MM.1S (cell line): Measurements from ENCODE around the gene CRYBB3.

Experiments
- DNase-seq: peaks from one replicate; pipeline ENCODE4 v3.0.0-alpha.2; 2015
- H2AFZ ChIP-seq: fragments of 300-600 bp; sonication (generic); 2 replicates; pipeline ENCODE4 v1.6.0; 2016; ENCODE audit warnings: antibody characterized with exemption, low read length
- H3F3A ChIP-seq: fragments of 300-600 bp; sonication (generic); 2 replicates; pipeline ENCODE4 v1.6.1; 2016; ENCODE audit warnings: mild to moderate bottlenecking, antibody characterized with exemption, low read length, moderate library complexity, mixed read lengths; ENCODE audit not compliant: insufficient read depth
- H3K27ac ChIP-seq: fragments of 300-600 bp; sonication (generic); 2 replicates; pipeline ENCODE4 v1.5.1; 2016; ENCODE audit warnings: mild to moderate bottlenecking, low read length
- H3K27me3 ChIP-seq: fragments of 300-600 bp; sonication (generic); replicated peaks from 2 replicates; pipeline ENCODE4 v1.6.0; 2016; ENCODE audit warnings: low read length; ENCODE audit not compliant: insufficient read depth
- H3K36me3 ChIP-seq: fragments of 300-600 bp; sonication (generic); replicated peaks from 2 replicates; pipeline ENCODE4 v1.6.1; 2016; ENCODE audit warnings: mild to moderate bottlenecking, low read length, mixed read lengths; ENCODE audit not compliant: insufficient read depth
- H3K4me1 ChIP-seq: fragments of 300-600 bp; sonication (generic); 2 replicates; pipeline ENCODE4 v1.6.1; 2016; ENCODE audit warnings: low read length, mixed read lengths
- H3K4me2 ChIP-seq: fragments of 300-600 bp; sonication (generic); 2 replicates; pipeline ENCODE4 v1.6.0; 2016; ENCODE audit warnings: low read depth, low read length
- H3K4me3 ChIP-seq: fragments of 300-600 bp; sonication (generic); 2 replicates; pipeline ENCODE4 v1.5.1; 2016; ENCODE audit warnings: low read length, mixed read lengths
- H3K79me2 ChIP-seq: fragments of 300-600 bp; sonication (generic); 2 replicates; pipeline ENCODE4 v1.6.1; 2016; ENCODE audit warnings: mixed run types, low read length, mixed read lengths
- H3K9ac ChIP-seq: fragments of 300-600 bp; sonication (generic); 2 replicates; pipeline ENCODE4 v1.6.1; 2016; ENCODE audit warnings: low read length, mixed read lengths
- H3K9me2 ChIP-seq: fragments of 300-600 bp; sonication (generic); replicated peaks from 2 replicates; pipeline ENCODE4 v1.6.1; 2016; ENCODE audit warnings: mild to moderate bottlenecking, low read length, mixed read lengths; ENCODE audit not compliant: insufficient read depth
- H3K9me3 ChIP-seq: fragments of 300-600 bp; sonication (generic); replicated peaks from 2 replicates; pipeline ENCODE4 v1.6.1; 2016; ENCODE audit warnings: mild to moderate bottlenecking, low read length, mixed read lengths; ENCODE audit not compliant: insufficient read depth
- H4K20me1 ChIP-seq: fragments of 300-600 bp; sonication (generic); 2 replicates; pipeline ENCODE4 v1.6.1; 2016; ENCODE audit warnings: mild to moderate bottlenecking, low read length, moderate library complexity, mixed read lengths; ENCODE audit not compliant: insufficient read depth
- EZH2 ChIP-seq: fragments of 300-600 bp; sonication (generic); optimal IDR thresholded peaks from 2 replicates; pipeline ENCODE3; 2017; ENCODE audit warnings: low read depth, mild to moderate bottlenecking, antibody characterized with exemption, low read length, mixed read lengths
- EZH2phosphoT487 ChIP-seq: fragments of 300-600 bp; sonication (generic); IDR thresholded peaks from 2 replicates; pipeline ENCODE4 v1.6.1; 2018; ENCODE audit warnings: antibody characterized with exemption, low read length
- TF ChIP-seq, protein P1 (sequence below): fragments of 300-600 bp; sonication (generic); IDR thresholded peaks from 2 replicates; pipeline ENCODE4 v1.5.1; 2016; ENCODE audit warnings: antibody characterized with exemption, low read length, mixed read lengths

The CRYBB3 gene

DNA sequence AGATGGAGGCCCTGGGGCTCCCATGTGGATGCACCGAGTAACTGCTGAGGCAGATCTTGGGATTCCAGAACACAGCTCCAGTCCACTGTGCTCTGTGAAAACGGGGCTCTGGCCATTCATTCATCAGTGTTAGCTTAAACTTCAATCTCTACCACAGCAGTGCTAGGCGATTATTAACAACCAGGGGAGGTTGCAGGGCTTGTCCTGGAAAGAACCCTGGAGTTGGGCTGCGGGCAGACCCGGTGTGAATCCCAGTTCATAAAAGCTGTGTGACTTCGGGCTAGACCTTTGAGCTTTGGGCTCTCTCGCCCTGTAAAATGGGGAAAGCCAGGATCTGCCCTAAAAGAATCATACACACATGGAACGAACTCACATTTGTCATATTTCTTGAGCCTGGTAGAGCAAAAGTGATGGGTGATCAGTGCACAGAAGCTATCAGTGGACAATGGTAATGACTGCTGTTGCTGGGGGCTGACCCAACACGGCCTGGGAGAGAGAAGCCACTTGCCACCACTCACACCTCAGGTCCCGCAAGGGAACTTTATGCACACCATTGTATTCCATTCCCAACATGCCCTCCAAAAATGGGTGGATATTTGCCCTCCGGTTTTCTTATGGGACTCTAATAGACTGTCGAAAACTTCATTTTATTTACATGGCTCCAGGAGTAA, 15.6 kb upstream of the CRYBB3 start:
- Histone ChIP-seq H3K9ac (no peak overlapping the region), H3K4me1 (no peaks in the 10 kb centered on the region), H4K20me1 (no peaks in the 10 kb centered on the region), H3K9me3 (no peaks in the 10 kb centered on the region), H3K4me3 (no peak overlapping the region), H3K27ac (no peak overlapping the region), H2AFZ (no peak overlapping the region), H3K79me2 (no peaks in the 10 kb centered on the region), H3K36me3 (no peaks in the 10 kb centered on the region), H3K9me2 (no peaks in the 10 kb centered on the region), H3K27me3 (peaks cover 46% of the 10 kb centered on the region), H3F3A (no peaks in the 10 kb centered on the region), H3K4me2 (no peak overlapping the region)
- TF ChIP-seq, protein P1, sequence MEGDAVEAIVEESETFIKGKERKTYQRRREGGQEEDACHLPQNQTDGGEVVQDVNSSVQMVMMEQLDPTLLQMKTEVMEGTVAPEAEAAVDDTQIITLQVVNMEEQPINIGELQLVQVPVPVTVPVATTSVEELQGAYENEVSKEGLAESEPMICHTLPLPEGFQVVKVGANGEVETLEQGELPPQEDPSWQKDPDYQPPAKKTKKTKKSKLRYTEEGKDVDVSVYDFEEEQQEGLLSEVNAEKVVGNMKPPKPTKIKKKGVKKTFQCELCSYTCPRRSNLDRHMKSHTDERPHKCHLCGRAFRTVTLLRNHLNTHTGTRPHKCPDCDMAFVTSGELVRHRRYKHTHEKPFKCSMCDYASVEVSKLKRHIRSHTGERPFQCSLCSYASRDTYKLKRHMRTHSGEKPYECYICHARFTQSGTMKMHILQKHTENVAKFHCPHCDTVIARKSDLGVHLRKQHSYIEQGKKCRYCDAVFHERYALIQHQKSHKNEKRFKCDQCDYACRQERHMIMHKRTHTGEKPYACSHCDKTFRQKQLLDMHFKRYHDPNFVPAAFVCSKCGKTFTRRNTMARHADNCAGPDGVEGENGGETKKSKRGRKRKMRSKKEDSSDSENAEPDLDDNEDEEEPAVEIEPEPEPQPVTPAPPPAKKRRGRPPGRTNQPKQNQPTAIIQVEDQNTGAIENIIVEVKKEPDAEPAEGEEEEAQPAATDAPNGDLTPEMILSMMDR: no peak
- no peak for TF ChIP-seq EZH2
- TF ChIP-seq EZH2phosphoT487: no peak
- DNase-seq: no peak

DNA sequence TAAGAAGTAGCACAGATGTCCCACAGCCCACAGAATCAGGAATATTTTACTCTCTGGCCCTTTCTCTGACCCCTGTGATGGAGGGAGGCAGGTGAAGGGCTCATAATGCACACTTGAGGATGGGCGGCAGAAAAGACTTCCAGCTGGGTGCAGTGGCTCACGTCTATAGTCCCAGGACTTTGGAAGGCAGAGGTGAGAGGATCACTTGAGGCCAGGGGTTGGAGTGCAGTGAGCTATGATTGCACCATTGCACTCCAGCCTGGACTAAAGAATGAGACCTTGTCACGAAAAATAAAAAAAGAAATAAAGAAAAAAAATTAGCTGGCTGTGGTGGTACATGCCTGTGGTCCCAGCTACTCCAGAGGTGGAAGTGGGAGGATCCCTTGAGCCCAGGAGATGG, 13.5 kb upstream of the CRYBB3 start:
- no peak overlapping the region for H3K4me3 ChIP-seq
- no peak overlapping the region for H3K4me2 ChIP-seq
- no peaks in the 10 kb centered on the region for H3K79me2 ChIP-seq
- no peaks in the 10 kb centered on the region for H3K9me3 ChIP-seq
- no peaks in the 10 kb centered on the region for H3K9me2 ChIP-seq
- no peak overlapping the region for H2AFZ ChIP-seq
- no peaks in the 10 kb centered on the region for H3F3A ChIP-seq
- DNase-seq: no peak
- H3K9ac ChIP-seq: no peak overlapping the region
- H3K27me3 ChIP-seq: peaks cover 34% of the 10 kb centered on the region
- no peak for TF ChIP-seq EZH2phosphoT487
- no peak for TF ChIP-seq EZH2
- TF ChIP-seq, protein P1: no peak
- H3K36me3 ChIP-seq: no peaks in the 10 kb centered on the region
- no peaks in the 10 kb centered on the region for H4K20me1 ChIP-seq
- no peaks in the 10 kb centered on the region for H3K4me1 ChIP-seq
- H3K27ac ChIP-seq: no peak overlapping the region

- Histone ChIP-seq H3K27ac (no peak overlapping the region), H3K27me3 (peaks cover 29% of the 10 kb centered on the region), H4K20me1 (no peaks in the 10 kb centered on the region), H3F3A (no peaks in the 10 kb centered on the region), H3K4me1 (no peaks in the 10 kb centered on the region), H3K9ac (no peak overlapping the region), H3K36me3 (no peaks in the 10 kb centered on the region), H3K9me3 (no peaks in the 10 kb centered on the region), H3K4me2 (no peak overlapping the region), H3K9me2 (no peaks in the 10 kb centered on the region), H3K4me3 (no peak overlapping the region), H3K79me2 (no peaks in the 10 kb centered on the region), H2AFZ (no peak overlapping the region)
- no peak for TF ChIP-seq EZH2
- TF ChIP-seq, protein P1: no peak
- no peak for TF ChIP-seq EZH2phosphoT487
- DNase-seq: no peak
These were observed 12.2 kb upstream of the CRYBB3 start for GRCh38 chr22:25187469-25187868.
